ENCODE measurements around the gene DTX3.

GRCh38 chr12:57637364-57637763, 32.7 kb downstream of the DTX3 start:
- no peak for TF ChIP-seq CTCF (IDR thresholded peaks at IDR 0.05)
- TF ChIP-seq POLR2A (IDR thresholded peaks at IDR 0.05) = no peak

Data from body of pancreas (tissue), 4 donors.